Measurements from ENCODE around the gene UNC5CL.

DNA sequence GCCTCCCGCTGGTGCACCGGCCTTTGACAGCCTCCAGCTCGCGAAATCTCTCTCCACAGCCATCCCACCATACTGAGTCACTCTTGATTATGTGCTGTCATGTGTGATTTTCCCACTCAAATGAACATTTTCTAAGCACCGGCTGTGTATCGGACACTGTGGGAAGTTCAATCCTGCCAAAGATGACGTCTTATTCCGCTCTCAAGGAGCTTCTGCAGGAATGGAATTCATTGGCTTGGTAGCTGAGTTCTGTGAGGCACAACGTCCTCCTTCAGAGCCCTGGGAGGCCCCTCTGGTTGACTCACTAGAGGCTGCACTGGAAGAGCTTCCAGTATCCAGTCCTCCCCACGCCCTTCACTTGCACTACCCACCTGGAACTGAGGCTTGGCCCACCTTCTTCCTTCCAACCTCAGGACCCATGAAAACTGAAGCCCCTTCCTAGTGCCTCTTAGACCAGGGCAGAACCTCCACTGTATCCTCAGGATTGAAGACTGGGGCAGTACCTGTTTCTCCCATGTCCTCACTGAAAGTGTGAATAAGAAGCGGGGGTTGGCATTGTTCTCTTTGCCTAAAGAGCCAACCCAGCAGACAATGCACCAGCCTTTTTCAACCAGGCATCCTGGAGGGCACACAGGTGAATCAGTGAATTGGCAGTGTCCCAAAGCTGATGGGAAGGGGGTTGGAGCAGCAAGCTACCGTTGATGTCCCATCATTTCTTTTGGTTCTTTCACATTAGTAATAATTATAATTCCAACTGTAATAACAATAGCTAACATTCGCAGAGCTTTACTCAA lies 1.7 kb downstream of the UNC5CL start:
- TF ChIP-seq, protein P1, sequence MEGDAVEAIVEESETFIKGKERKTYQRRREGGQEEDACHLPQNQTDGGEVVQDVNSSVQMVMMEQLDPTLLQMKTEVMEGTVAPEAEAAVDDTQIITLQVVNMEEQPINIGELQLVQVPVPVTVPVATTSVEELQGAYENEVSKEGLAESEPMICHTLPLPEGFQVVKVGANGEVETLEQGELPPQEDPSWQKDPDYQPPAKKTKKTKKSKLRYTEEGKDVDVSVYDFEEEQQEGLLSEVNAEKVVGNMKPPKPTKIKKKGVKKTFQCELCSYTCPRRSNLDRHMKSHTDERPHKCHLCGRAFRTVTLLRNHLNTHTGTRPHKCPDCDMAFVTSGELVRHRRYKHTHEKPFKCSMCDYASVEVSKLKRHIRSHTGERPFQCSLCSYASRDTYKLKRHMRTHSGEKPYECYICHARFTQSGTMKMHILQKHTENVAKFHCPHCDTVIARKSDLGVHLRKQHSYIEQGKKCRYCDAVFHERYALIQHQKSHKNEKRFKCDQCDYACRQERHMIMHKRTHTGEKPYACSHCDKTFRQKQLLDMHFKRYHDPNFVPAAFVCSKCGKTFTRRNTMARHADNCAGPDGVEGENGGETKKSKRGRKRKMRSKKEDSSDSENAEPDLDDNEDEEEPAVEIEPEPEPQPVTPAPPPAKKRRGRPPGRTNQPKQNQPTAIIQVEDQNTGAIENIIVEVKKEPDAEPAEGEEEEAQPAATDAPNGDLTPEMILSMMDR (optimal IDR thresholded peaks at IDR 0.05 in 1 of 3, IDR thresholded peaks at IDR 0.05 in 1 of 3, conservative IDR thresholded peaks at IDR 0.05 in 1 of 3; ENCODE audit: extremely low read depth in 1 of 3, insufficient read depth in 2 of 3, low read length in 3 of 3), result peak in 1 of 3 experiments; percentile 27
- TF ChIP-seq EZH2 (IDR thresholded peaks at IDR 0.05; ENCODE audit: low read length), result no peak

Data from keratinocyte (primary cell).